Stimulated activated CD8-positive, alpha-beta memory T cell treated with anti-CD3 and anti-CD28 coated beads, Interleukin-4, amount 100 ng/mL, for 4 hours (primary cell): ENCODE measurements around the gene ADISSP.

Experiments
- DNase-seq, 2 donors: peaks; one replicate each; pipeline ENCODE4 v3.0.0-alpha.2; 2020; ENCODE audit warnings: low read depth in 2 of 2, low spot score in 1 of 2

The ADISSP gene

DNA sequence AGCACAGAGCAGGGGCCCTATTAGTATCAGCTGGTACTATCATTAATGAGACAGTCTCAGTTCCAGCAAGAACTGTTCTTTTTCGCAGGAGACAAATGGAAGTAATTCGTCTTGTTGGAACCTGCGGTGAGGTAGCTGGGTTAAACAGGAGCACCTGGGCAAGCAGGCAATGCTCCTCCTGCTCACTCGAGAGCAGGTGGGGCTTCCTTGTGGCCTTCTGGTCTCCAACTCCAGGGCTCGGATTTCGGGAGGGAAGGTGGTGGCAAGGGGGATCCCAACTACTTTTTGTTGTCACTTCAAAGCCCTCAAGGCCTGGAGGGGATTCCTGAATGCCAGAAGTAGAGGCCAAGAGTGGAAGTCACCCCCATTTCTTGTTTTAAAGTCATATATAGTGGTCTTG is 15.0 kb upstream of the ADISSP start:
- DNase-seq, result no peak

DNA sequence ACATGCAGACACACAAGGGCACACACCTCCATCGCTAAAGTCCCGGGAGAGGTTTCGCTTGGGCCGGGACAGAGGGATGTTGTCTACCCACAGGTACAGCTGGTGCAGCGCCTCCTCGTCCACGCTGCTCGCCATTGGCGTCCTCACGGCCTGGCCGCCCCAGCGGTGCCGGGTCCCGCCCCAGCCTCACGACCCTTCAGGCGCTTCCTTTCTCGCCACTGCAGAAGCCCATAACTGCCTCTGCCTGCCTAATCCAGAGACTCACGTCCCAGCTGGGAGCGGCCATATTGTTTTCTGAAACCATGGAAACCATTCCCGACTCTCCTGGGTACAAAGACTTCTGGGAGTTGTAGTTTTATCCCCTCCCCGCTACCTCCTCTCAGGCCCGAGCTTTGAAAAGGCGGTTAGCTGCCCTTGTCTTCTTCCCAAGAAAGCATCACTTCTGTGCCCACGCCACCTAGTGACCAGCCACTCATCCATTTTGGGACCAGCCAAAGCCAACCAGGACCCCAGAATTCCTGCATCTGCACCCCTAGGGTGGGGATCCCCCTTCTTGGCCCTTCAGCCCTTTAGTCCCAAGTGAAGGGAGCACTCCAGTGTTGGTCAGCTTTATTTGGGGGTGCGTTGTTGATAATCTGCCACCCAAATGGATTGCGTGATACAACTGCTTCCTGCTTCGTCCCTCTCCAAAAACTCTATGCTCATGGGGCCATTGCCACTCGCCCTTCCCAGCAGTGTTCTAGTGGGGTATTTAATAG is 13.8 kb upstream of the ADISSP start, which contains the start of gene SPEF1:
TSS of gene SPEF1 (minus strand) at position 296 of the 758 bp plus-strand sequence. CDS start at position 135, 161 bp downstream.
- no peak for DNase-seq

DNA sequence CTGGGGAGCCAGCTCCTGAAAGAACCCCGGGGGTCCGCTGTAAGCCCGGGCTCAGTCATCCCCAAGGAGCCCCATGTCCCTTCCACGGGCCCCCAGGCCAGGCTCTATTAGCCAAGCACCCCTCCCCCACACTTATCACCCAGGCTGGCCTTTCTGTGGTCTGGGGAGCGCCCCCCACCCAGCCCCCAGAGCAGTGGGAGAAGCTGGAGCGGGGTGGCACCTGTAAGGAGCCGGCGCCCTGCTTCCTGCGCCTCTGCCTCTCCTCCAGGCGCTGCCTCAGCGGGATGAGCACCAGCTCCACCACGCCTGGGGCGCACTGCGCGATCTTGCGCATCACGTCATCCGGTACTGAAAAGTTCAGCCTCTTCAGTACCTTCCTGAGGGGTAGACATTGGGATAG is 11.4 kb upstream of the ADISSP start:
- no peak for DNase-seq

DNA sequence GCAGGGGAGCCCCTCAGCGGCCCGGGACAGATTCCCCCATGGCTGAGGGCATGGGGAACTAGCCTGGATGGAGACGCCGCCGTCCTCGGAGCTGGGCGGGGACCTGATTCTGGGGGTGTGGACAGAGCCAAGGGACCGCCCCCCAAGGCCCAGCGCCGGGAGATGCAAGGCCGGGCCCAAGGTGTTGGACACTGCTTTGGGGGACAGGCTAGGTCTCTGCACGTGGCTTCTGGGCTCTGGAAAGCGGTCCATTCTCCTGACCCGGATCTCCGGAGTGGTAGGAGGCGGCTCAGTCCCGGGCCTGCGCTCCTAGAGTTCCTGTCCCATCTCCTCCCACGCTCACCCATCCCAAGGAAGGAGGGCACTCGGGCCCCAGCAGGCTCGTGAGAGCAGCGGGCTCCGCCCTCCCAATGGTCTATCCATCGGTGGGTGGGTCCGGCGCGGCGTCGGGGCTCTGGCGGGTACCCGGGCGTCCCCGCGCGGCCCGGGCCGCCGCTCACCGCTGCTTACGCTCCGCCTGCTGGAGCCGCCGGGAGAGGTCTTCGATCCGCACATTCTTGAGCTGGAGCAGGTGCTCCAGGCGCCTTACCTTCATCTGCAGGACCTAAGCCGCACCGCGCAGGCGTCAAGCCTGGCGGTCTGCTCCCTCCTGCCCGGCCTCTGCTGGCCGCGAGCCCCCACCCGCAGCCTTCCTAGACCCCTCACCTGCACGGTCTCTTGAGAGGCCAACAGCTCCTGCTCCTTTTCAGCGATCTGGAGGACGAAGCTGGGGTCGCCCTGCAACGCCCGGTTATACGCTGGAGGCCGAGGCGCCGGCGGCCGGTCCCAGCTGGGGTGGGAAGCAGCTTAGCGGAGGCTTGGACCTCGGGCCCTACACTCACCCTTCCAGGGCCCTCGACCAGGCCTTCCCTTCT is 10.4 kb upstream of the ADISSP start:
- DNase-seq, result no peak

DNA sequence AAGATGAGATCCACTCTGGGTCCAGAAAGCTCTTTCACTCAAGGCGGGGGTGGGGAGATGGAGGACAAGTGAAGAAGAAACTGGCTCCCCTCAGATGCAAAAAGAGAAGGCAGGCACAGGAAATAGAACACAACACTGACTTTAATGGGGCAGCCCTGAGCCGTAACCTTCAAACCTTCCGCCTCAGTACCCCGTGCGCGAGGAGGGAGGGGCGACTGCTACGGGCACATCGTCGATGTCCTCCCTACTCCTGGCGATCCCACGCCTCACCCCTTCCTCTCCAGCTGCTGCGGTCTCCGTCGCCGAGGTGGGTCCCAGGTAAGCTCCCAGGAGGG is 9.8 kb upstream of the ADISSP start:
- no peak for DNase-seq

DNA sequence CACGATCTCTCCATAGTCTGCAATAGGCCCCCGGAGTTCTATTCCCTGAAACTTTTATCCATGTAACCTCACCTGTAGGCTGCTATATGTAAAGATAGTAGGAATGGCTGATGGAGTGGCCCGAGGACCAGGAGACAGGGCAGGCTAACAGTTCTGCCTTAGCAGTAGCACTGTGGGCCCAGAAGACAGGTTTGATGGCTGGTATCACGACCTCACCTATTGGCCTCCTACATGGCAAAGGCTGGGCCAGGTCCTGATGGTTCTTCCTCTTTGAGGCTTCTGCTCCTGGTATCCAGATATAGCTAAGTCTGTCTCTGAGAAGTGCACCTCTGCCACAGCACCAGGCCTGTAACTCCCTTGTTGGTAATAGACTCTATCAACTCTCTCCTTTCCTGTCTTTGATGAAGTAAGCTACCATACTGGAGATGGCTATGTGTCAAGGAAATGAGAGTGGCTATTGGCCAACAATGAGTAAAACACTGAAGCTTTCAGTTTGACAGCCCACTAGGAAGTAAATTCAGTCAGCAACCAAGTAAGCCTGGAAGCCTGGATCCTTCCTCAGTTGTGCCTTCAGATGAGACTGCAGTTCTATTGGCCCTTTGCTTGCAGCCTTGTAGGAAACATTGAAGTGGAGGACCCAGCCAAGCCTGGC is 8.0 kb upstream of the ADISSP start:
- DNase-seq, result no peak

DNA sequence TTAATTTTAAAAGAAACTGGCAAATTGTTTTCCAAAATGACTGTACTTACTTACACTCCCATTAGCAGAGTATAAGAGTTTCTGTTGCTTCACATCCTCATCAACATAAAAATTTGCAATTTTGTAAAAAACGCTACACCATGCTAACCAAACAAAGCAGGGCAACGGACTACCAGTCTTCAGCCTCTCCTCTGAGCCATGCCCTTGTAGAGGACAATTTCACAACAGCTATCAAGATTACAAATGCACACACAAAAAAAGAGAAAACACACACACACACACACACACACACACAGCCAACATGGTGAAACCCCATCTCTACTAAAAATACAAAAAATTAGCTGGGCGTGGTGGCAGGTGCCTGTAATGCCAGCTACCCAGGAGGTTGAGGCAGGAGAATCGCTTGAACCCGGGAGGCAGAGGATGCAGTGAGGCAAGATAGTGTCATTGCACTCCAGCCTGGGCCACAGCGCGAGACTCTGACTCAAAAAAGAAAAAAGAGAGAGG is 4.1 kb upstream of the ADISSP start:
- DNase-seq, result no peak

DNA sequence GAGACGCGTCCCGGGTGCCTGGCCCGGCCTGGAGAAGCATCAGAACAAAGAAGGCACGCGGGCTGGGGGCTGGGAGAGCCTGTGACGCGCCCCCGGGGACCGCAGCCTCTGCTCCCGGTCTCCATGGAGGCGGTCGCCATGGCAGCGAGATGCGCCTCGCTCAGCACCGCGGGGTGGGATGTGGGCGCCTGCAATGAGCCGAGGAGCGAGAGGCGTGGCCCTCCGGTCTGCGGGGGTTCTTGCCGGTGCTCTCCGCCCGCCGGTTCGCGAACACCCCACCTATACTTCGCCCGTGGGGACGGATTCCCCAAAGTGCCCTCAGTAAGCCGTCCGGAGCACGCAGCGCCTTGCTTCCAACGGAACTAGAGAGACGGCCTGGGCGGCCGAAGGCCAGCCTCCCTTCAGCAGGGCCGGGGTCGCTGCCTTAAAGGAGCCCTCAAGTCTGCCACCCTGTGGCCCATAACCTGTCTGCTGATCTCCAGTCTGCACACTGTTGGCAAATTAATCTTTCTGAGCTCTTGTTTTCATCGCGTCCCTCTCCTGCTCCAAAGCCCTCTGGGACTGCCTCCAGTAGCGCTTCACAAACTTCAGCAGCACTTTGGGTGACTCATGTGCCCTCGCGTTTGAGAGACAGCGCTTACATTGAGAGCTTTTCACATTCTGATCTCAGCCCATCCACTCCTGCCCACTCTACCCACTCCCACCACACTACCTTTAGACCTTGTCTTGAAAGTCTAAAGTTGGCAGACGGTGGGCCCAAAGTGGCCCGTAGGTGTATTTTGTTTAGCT is 983 bp upstream of the ADISSP start:
- peak; percentile 59 to 72 for DNase-seq

DNA sequence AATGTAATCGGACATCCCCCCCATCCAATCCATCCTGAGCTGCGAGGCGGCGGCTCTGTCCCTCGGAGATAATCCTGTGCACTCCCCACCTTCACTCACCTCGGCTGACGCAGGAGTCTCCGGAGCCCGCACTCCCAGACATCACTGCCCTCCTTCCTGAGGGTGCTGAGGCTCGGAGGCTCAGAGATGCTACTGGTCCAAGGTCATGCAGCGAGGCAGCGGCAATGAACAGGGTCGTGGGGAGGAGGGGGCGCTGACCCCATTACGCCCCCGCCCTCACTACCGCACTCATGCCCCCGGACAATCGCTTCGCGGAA is 485 bp downstream of the ADISSP start:
- DNase-seq, result no peak

DNA sequence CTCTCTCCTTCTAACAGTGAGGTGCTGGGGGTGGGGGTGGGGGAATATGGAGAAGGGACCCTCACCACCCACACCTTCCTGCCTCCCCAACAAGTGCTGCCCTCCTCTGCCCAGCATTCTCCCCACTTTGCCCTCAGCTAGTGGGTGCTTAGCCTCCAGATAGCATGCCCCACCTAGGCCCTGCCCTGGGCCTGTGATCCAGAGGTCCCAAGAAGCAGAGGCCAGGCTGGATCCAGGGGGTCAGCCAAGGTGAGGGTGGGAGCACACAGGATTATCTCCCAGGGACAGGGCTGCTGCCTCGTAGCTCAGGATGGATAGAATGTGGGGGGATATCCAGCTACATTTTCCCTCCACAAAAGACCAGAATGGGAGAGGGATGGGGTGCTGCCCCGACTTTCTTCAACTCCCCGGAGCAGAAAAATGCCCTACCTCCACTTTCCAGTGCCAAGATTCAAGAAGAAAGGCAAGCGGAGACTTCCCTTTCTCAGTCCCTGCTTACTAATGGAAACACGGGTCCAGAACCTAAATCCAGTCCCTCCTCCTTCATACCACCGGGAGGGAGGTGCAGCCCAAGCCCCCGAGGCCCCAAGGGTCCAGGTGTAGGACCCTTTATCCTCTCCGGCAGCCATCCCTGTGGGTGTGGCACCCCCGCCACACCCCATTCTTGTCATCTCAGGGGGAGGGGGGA is 987 bp downstream of the ADISSP start:
- no peak for DNase-seq

DNA sequence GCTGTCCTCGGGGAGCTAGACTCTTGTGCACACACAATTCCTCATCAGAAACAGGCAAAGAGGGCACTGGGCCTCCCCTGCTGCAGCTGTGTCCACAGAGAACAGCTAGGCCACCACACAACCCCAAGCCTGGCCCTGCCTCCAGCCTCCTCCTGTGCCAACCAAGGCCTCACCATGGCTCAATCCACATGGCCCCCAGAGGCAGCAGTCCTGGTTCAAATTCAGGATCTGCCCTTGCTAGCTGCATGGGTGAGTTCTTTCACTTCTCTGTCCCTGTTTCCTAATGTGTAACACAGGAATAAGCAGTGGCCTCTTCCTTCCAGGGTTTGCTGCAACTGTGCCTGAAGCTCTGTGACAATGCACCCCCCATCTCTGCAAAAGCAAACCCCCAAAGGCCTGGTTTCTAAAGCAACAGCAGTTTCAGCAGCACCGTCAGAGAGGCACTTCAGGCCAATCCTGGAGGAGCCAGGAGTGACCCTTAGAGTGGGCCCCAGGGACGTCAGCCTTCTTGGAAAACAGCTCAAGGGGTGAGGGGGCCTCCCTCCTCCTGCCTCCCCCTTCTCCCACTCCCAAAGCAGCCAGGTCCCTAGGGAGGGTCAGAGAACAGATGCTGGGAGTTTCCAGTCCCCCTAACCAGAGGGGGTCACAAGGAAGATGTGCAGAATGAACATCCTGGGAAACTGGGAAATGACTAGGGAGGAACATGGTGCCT is 2.2 kb downstream of the ADISSP start:
- no peak for DNase-seq

DNA sequence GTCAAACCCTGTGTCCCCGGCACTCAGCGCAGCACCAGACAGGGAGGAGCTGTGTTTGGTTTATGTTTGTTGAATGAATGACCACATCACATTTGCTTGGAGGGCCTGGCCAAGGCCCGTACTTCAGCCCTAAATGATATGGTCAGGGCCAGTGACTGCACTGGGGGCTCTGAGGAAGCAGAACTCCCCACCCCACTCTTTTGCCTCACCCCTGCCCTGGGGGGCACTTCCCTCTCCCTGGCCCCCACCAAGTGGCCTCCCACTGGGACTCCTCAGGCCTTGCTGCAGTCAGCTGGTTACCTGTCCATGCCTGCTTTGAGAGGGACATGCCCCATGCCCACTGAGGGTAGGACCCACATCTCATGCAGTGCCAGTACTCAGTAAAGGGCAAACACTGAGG is 2.9 kb downstream of the ADISSP start:
- no peak for DNase-seq

DNA sequence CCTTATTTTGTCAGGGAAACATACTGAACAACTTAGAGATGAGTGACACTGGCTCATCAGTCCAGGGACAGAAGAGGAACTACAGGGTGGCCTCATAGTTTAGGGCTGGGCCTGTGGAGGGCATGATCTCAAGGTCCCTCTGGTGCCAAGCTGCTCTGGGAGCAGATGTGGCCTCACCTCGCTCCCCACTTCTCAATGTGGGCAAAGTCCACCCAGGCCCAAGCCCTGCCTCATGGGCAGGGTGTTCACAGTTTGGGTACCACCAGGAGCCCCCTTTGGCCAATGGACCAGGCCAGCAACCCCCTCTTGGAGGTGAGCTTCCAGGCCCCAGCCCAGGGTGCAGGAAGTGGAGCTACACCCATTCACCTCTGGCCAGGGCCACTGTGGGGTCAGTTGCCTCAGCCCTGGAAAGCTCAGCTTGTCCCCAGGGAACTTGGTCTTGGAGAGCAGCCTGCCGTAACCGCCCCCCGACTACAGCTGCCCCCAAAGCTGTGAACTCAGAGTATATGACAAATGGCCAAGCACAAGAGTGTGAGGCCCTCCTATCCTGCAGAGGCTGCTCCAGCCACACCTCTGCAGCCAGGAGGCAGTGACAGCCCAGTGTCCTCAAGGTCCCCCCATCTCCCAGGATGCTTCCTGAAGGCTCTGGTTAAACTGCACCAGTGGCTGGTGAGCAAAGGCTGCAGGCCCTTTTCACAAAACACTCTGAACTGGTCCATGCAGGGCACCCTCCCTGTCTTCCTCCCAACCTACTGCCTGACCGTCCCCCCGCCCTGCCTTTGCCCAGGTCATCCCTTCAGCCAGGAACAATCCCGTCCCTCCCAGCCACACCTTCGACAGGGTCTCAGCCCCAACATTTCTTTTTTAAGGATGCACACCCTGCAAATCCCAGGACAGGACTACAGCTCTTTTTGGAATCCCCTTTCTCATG is 3.6 kb downstream of the ADISSP start:
- no peak for DNase-seq

DNA sequence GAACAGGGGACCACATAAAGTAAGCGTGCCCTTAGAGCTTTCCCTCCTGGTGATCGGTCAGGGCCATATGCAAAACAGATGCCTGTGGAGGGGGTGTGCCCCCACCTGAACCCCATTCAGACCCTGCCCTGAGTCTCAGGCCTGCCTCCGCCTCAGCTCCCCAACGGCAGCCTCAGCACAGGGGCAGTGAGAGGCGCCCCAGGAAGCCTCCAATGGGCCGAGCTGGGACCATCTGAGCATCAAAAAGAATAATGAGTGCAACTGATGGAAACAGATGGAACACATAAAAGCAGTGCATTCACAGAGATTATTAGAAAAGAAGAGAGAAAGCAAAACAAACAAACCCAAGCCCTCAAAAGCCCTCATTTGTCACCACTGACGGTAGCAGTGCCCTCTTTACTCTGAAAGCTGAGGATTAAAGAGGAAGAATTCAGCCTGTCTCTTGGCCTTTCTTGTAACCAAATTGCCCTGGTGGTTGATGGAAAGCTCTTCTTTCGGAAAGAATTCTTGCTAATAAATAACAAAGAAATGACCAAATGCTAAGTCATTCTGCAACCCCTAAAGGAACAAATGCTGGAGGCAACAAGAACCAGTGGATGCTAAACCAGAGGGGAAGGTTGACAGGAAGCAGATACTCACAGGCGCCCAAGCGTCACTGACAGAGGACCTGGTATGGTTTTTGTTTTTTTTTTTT is 6.8 kb downstream of the ADISSP start:
- DNase-seq, result no peak

DNA sequence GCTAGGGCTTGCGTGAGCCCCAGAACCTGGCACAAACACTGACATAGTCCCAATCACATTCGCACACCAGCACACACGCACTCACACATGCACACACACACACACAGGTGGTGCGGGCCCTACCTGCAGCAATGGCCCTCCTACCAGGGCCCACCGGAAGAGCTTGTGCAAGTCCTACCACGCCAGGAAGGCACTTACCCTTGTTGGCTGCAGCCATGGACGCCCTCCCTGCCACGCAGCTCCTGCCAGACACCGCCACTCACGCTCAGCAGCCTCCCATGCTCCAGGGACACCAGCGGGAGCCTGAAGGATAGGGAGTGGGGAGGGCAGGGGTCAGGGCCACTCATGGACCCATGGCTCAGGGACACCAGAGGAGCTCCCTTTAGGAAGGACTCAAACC is 7.7 kb downstream of the ADISSP start:
- no peak for DNase-seq

DNA sequence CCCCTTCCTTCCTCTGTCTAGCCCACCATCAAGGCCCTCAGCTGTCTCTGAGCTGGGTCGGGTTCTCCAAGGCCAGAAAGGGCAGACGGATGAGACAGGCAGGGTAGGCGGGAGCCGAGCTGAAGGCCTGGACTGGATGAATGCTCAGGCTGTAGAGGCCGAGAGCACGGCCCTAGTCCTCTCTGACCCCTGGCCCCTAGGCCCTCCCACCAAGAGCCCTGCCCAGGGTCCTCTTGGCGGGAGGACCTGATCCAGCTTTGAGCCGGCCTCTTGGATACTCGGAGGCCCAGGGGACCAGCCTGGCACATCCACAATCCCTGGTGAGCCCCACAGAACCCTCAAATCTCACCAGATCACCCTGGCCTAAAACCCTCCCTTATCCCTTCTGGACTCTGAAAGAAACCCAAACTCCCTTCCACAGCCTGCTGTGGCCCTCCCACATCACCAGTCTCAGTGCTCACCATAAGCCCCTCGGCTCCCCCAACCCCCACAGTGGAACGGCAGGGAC is 8.2 kb downstream of the ADISSP start:
- no peak for DNase-seq

DNA sequence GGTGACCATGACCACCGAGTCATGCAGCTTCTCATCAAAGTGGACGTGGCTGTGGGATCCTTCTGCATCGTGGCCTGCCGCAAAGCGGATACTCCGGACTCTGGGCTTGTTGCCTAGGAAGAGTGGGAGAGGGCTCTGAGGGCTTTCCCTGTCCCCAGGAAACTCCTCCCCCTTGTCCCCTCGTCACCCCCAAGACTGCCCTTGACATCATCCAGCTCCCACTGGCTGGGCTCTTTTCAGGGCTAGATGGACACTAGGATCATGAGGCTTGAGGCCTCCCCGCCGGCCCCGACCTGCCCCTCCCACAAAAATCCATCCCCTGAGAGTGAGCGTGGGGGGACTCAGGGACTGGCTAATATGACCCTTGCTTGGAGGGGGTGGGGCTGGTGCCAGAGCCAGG is 9.0 kb downstream of the ADISSP start:
- DNase-seq, result no peak

DNA sequence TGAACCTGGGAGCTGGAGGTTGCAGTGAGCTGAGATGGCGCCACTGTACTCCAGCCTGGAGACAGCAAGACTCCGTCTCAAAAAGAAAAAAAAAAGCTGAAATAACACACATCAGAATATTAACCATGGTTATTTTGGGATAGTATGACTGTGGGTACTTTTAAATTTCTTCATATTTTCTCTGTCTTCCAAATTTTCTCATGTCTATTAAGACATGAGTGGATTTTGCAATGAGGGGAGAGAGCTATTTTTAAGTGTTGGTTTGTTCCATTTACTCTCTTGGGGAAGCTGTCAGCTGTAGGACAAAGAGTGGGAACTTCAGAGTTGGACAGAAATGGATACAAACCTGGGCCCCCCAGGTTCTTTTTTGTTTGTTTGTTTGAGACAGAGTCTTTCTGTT is 10.3 kb downstream of the ADISSP start:
- DNase-seq, result no peak
